Measurements from ENCODE around the gene GPR153. TPM values are rescaled to one million over a fixed set of nuclear protein-coding genes. Genes with fewer than 3 reads are reported as not detected.

The GPR153 gene
- total RNA-seq, 2 experiments from 2014 or later, result 0.34 to 0.41 TPM

- CTCF ChIA-PET, result interaction anchor here (1.0 to 1.5 kb wide), 4 partner anchors 12 to 25 kb away, joined by 3 to 5 read pairs (median 3); no protein-coding TSS in a partner anchor
- TF ChIP-seq CTCF (IDR thresholded peaks at IDR 0.05), result peak; percentile 29
- no peak overlapping the region for H3K27ac Mint-ChIP-seq
Observed at GRCh38 chr1:6209661-6210580, 51.0 kb downstream of the GPR153 start.

GRCh38 chr1:6208723-6209660 lies 51.9 kb downstream of the GPR153 start:
- peaks cover 16% of the 10 kb centered on the region for H3K4me1 Mint-ChIP-seq (ENCODE audit: low read depth)
- TF ChIP-seq CTCF (IDR thresholded peaks at IDR 0.05), result peak; percentile 23
- H3K27ac Mint-ChIP-seq, result no peak overlapping the region
- ATAC-seq (peak; percentile 29), DNase-seq (peak; percentile 36)
- H3K9me3 Mint-ChIP-seq, result no peaks in the 10 kb centered on the region
- intact Hi-C loops (cut with micrococcal nuclease), result loop anchor here (5.0 kb wide), 1 partner anchor 38 kb away; no protein-coding TSS in a partner anchor
- H3K36me3 Mint-ChIP-seq (ENCODE audit: low read depth), result no peaks in the 10 kb centered on the region
- peak overlapping the region; percentile 41 for H3K4me3 Mint-ChIP-seq
- H3K27me3 Mint-ChIP-seq, result peaks cover 31% of the 10 kb centered on the region
- ChIA-PET POLR2A (interaction anchor here (1.0 kb wide), 1 partner anchor 13 kb away, joined by 3 read pairs; no protein-coding TSS in a partner anchor), CTCF (interaction anchor here (1.0 to 3.2 kb wide), 4 partner anchors 13 to 28 kb away, joined by 3 to 18 read pairs (median 4); partner anchors contain the start of gene ICMT)

More at GRCh38 chr1:6209661-6210580, 51.0 kb downstream of the GPR153 start:
- Mint-ChIP-seq H3K9me3 (no peaks in the 10 kb centered on the region), H3K4me1 (ENCODE audit: low read depth) (peaks cover 12% of the 10 kb centered on the region), H3K36me3 (ENCODE audit: low read depth) (no peaks in the 10 kb centered on the region), H3K4me3 (no peak overlapping the region), H3K27me3 (peaks cover 29% of the 10 kb centered on the region)
- POLR2A ChIA-PET, result interaction anchor here (1.0 kb wide), 1 partner anchor 12 kb away, joined by 3 read pairs; no protein-coding TSS in a partner anchor
- DNase-seq, result peak; percentile 49
- ATAC-seq, result peak; percentile 25
- intact Hi-C loops (cut with micrococcal nuclease), result loop anchor here (5.0 kb wide), 1 partner anchor 37 kb away; no protein-coding TSS in a partner anchor

- no peaks in the 10 kb centered on the region for H3K9me3 Mint-ChIP-seq
- no peak for TF ChIP-seq CTCF (IDR thresholded peaks at IDR 0.05)
- ChIA-PET POLR2A (no interaction called here), CTCF (interaction anchor here (3.2 kb wide), 1 partner anchor 29 kb away, joined by 18 read pairs; the partner anchor contains the start of gene ICMT)
- H3K27me3 Mint-ChIP-seq, result peaks cover 28% of the 10 kb centered on the region
- no peak overlapping the region for H3K27ac Mint-ChIP-seq
- peaks cover 16% of the 10 kb centered on the region for H3K4me1 Mint-ChIP-seq (ENCODE audit: low read depth)
- no peak for ATAC-seq
- intact Hi-C loops (cut with micrococcal nuclease), result loop anchor here (5.0 kb wide), 1 partner anchor 39 kb away; no protein-coding TSS in a partner anchor
- DNase-seq, result no peak
- H3K36me3 Mint-ChIP-seq (ENCODE audit: low read depth), result no peaks in the 10 kb centered on the region
- H3K4me3 Mint-ChIP-seq, result no peak overlapping the region
Observed at GRCh38 chr1:6207921-6208320, 53.0 kb downstream of the GPR153 start.

GRCh38 chr1:6207075-6207885 lies 53.6 kb downstream of the GPR153 start:
- DNase-seq, result no peak
- CTCF ChIA-PET, result interaction anchor here (0.7 to 3.2 kb wide), 5 partner anchors 9 to 179 kb away, joined by 3 to 18 read pairs (median 4); partner anchors contain the start of gene ICMT
- no peak for ATAC-seq
- Mint-ChIP-seq H3K4me1 (ENCODE audit: low read depth) (peaks cover 16% of the 10 kb centered on the region), H3K4me3 (peak overlapping the region; percentile 72), H3K9me3 (no peaks in the 10 kb centered on the region), H3K36me3 (ENCODE audit: low read depth) (no peaks in the 10 kb centered on the region), H3K27ac (no peak overlapping the region), H3K27me3 (peaks cover 23% of the 10 kb centered on the region)
- TF ChIP-seq CTCF (IDR thresholded peaks at IDR 0.05), result no peak
- POLR2A ChIA-PET, result interaction anchor here (0.6 to 1.5 kb wide), 6 partner anchors 8 to 29 kb away, joined by 3 to 6 read pairs (median 4); no protein-coding TSS in a partner anchor
- intact Hi-C loops (cut with micrococcal nuclease), result loop anchor here (5.0 kb wide), 1 partner anchor 40 kb away; no protein-coding TSS in a partner anchor

Data from activated CD8-positive, alpha-beta T cell treated with anti-CD3 and anti-CD28 coated beads for 36 hours (primary cell).